A673 (cell line): Measurements from ENCODE around the gene OOSP4A. TPM values are rescaled to one million over a fixed set of nuclear protein-coding genes. Genes with fewer than 3 reads are reported as not detected.

Experiments
- BruUV-seq: library from RNA; stranded (reverse); fragments of 400-500 nt; replicated peaks from 2 replicates; lab custom pipeline; 2021; lab: Mats Ljungman, UMichigan
- CTCF ChIA-PET: fragments of 300-600 bp; sonication (Branson Sonifier 250); formaldehyde crosslinking; loops from one replicate; lab custom pipeline; 2022; ENCODE audit warnings: antibody characterized with exemption; lab: Charles Lee
- POLR2A ChIA-PET: fragments of 300-600 bp; sonication (Branson Sonifier 250); formaldehyde crosslinking; loops from one replicate; lab custom pipeline; 2022; ENCODE audit warnings: antibody characterized with exemption; ENCODE audit not compliant: low non-redundant PET; lab: Charles Lee
- DNase-seq: peaks from one replicate; pipeline ENCODE4 v3.0.0-alpha.2; 2015; ENCODE audit warnings: low spot score
- H3K27ac ChIP-seq: fragments of 200-600 bp; sonication (generic); 2 replicates; pipeline ENCODE4 v1.5.1; 2016; ENCODE audit warnings: mixed run types, low read depth, mild to moderate bottlenecking, mixed read lengths, antibody characterized with exemption, low read length; ENCODE audit not compliant: poor library complexity, severe bottlenecking
- H3K27me3 ChIP-seq: fragments of 200-600 bp; sonication (generic); replicated peaks from 2 replicates; pipeline ENCODE4 v1.6.1; 2017; ENCODE audit warnings: mixed run types, low read depth, mild to moderate bottlenecking, mixed read lengths, antibody characterized with exemption, low read length; ENCODE audit not compliant: insufficient read depth, poor library complexity
- H3K36me3 ChIP-seq: fragments of 200-600 bp; sonication (generic); 2 replicates; pipeline ENCODE4 v1.6.1; 2016; ENCODE audit warnings: mixed run types, mild to moderate bottlenecking, mixed read lengths, antibody characterized with exemption, low read length; ENCODE audit not compliant: insufficient read depth, poor library complexity, severe bottlenecking
- H3K4me1 ChIP-seq: fragments of 200-600 bp; sonication (generic); 2 replicates; pipeline ENCODE4 v1.6.1; 2017; ENCODE audit warnings: mixed run types, mild to moderate bottlenecking, mixed read lengths, antibody characterized with exemption, low read length; ENCODE audit not compliant: insufficient read depth, poor library complexity, severe bottlenecking
- H3K4me3 ChIP-seq: fragments of 200-600 bp; sonication (generic); 2 replicates; pipeline ENCODE4 v1.5.1; 2016; ENCODE audit warnings: low read depth, mixed run types, mild to moderate bottlenecking, mixed read lengths, low read length; ENCODE audit not compliant: poor library complexity, severe bottlenecking
- H3K9me3 ChIP-seq: fragments of 200-600 bp; sonication (generic); 2 replicates; pipeline ENCODE4 v1.6.1; 2016; ENCODE audit warnings: mixed run types, low read depth, mild to moderate bottlenecking, mixed read lengths, antibody characterized with exemption, low read length; ENCODE audit not compliant: poor library complexity, severe bottlenecking
- EZH2 ChIP-seq: fragments of 200-600 bp; sonication (generic); IDR thresholded peaks from 2 replicates; pipeline ENCODE4 v1.6.1; 2017; ENCODE audit warnings: borderline replicate concordance, low read depth, mild to moderate bottlenecking, mixed read lengths, antibody characterized with exemption, low read length; ENCODE audit not compliant: poor library complexity, severe bottlenecking
- intact Hi-C: fragments of 100-400 bp; cut with micrococcal nuclease; formaldehyde crosslinking; loops from one replicate; pipeline ENCODE4 v1.10.0; 2022; ENCODE audit not compliant: unreplicated experiment
- total RNA-seq: library from RNA; stranded (reverse); gene quantifications from 2 replicates; pipeline ENCODE4 v1.2.3, GENCODE V29; 2021
- TF ChIP-seq, protein P1 (sequence below): fragments of 300-800, 200-600 bp; sonication (generic); conservative IDR thresholded peaks from 2 replicates; pipeline ENCODE4 v1.5.1; 2017; ENCODE audit warnings: low read depth, mild to moderate bottlenecking, antibody characterized with exemption, low read length, moderate library complexity, mixed read lengths

OOSP4A gene
- total RNA-seq, 1 experiment from 2014 or later, result not detected

DNA sequence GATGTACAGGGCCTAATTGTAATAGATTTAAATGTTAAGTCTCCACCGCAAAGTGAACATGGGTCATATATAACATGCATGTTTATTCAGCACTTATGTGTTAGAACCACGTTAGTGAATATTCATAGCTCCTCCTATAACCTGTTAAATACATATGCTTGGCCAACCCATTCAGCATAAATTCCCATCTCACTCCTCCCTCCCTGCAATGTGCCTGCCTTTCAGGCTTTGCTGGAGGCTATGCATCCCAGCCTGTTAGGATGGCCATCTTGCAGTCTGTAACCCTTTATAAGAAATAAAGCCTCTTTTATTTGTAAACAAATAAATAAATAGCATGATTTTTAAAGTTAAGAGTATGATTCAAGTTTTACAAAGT, 1.7 kb upstream of the OOSP4A start:
- DNase-seq, result no peak
- POLR2A ChIA-PET, result no interaction called here
- peaks cover 35% of the 10 kb centered on the region for H3K27me3 ChIP-seq
- CTCF ChIA-PET, result no interaction called here
- no peaks in the 10 kb centered on the region for H3K36me3 ChIP-seq
- no peaks in the 10 kb centered on the region for H3K9me3 ChIP-seq
- H3K4me3 ChIP-seq, result no peak overlapping the region
- intact Hi-C loops, result no loop called here
- no peak overlapping the region for H3K27ac ChIP-seq
- no peaks in the 10 kb centered on the region for H3K4me1 ChIP-seq
- no peak for TF ChIP-seq EZH2
- TF ChIP-seq, protein P1, sequence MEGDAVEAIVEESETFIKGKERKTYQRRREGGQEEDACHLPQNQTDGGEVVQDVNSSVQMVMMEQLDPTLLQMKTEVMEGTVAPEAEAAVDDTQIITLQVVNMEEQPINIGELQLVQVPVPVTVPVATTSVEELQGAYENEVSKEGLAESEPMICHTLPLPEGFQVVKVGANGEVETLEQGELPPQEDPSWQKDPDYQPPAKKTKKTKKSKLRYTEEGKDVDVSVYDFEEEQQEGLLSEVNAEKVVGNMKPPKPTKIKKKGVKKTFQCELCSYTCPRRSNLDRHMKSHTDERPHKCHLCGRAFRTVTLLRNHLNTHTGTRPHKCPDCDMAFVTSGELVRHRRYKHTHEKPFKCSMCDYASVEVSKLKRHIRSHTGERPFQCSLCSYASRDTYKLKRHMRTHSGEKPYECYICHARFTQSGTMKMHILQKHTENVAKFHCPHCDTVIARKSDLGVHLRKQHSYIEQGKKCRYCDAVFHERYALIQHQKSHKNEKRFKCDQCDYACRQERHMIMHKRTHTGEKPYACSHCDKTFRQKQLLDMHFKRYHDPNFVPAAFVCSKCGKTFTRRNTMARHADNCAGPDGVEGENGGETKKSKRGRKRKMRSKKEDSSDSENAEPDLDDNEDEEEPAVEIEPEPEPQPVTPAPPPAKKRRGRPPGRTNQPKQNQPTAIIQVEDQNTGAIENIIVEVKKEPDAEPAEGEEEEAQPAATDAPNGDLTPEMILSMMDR, result no peak
- BruUV-seq, result no TSS peak

DNA sequence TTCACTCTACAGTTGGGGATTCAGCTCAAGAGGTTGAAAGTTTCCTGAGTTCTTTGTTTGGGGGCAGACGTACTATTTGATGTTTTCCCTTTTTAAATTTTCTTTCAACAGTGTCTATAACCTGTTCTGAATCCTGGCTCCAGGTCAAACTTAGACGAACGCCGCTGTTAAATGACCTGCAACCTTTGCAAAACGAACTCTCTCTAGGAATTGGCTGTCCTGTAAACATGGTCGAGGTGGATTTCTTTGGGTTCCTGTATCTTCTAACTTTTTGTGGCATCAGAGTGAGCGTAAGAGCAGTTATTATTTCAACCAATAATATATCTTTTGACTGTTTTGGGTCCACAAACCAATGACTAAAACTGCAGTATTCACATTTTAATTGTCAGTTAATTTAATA, 1.6 kb downstream of the OOSP4A start:
- CTCF ChIA-PET, result no interaction called here

GRCh38 chr11:59966201-59966600, 2.4 kb downstream of the OOSP4A start:
- BruUV-seq, result no TSS peak
- no peak overlapping the region for H3K4me3 ChIP-seq
- no peak overlapping the region for H3K27ac ChIP-seq
- no peak for TF ChIP-seq EZH2
- TF ChIP-seq, protein P1, result no peak
- no peaks in the 10 kb centered on the region for H3K4me1 ChIP-seq
- ChIA-PET POLR2A (no interaction called here), CTCF (no interaction called here)
- peaks cover 44% of the 10 kb centered on the region for H3K27me3 ChIP-seq
- no peak for DNase-seq
- no peaks in the 10 kb centered on the region for H3K36me3 ChIP-seq
- no peaks in the 10 kb centered on the region for H3K9me3 ChIP-seq
- intact Hi-C loops, result no loop called here

More for the DNA sequence above, 1.6 kb downstream of the OOSP4A start:
- Histone ChIP-seq H3K4me1 (no peaks in the 10 kb centered on the region), H3K36me3 (no peaks in the 10 kb centered on the region), H3K9me3 (no peaks in the 10 kb centered on the region), H3K27ac (no peak overlapping the region), H3K4me3 (no peak overlapping the region), H3K27me3 (peaks cover 40% of the 10 kb centered on the region)
- BruUV-seq, result no TSS peak
- TF ChIP-seq, protein P1, result no peak
- no peak for TF ChIP-seq EZH2
- DNase-seq, result no peak
- POLR2A ChIA-PET, result no interaction called here
- intact Hi-C loops, result no loop called here
